Liver (tissue), 3 donors: ENCODE data around the gene ADGRF5.

ENCODE experiments used
- CTCF ChIP-seq: fragments of 150-350 bp; IDR thresholded peaks from 2 replicates; pipeline ENCODE4 v1.5.1; 2017; ENCODE audit warnings: improper control_type of control experiment, low read depth, low read length; ENCODE audit not compliant: missing input control
- EGR1 ChIP-seq, 2 donors: IDR thresholded peaks; 2 replicates each; pipeline ENCODE4 v1.6.1; 2016 to 2018; ENCODE audit warnings: antibody characterized with exemption in 2 of 2, low read depth in 2 of 2
- FOXA1 ChIP-seq: IDR thresholded peaks from 2 replicates; pipeline ENCODE4 v1.6.1; 2016; ENCODE audit warnings: antibody characterized with exemption
- GABPA ChIP-seq, 2 donors: IDR thresholded peaks in 1 of 2; conservative IDR thresholded peaks in 1 of 2; 2 replicates each; pipeline ENCODE4 v1.6.1; 2016; ENCODE audit warnings: antibody characterized with exemption in 2 of 2, mild to moderate bottlenecking in 1 of 2, moderate library complexity in 1 of 2
- JUND ChIP-seq, 2 donors: IDR thresholded peaks; 2 replicates each; pipeline ENCODE4 v1.6.1; 2016; ENCODE audit warnings: antibody characterized with exemption in 2 of 2
- MAX ChIP-seq: IDR thresholded peaks from 2 replicates; pipeline ENCODE4 v1.6.1; 2016; ENCODE audit warnings: antibody characterized with exemption
- RAD21 ChIP-seq, 2 donors: IDR thresholded peaks; 2 replicates each; pipeline ENCODE4 v1.6.1; 2016; ENCODE audit warnings: antibody characterized with exemption in 2 of 2, mild to moderate bottlenecking in 2 of 2
- SP1 ChIP-seq: IDR thresholded peaks from 2 replicates; pipeline ENCODE4 v1.6.1; 2018; ENCODE audit warnings: antibody characterized with exemption, mild to moderate bottlenecking
- TAF1 ChIP-seq: conservative IDR thresholded peaks from 2 replicates; pipeline ENCODE4 v1.6.1; 2016; ENCODE audit warnings: antibody characterized with exemption, mild to moderate bottlenecking
- ZBTB33 ChIP-seq: IDR thresholded peaks from 2 replicates; pipeline ENCODE4 v1.6.1; 2016; ENCODE audit warnings: antibody characterized with exemption
- donor health status: healthy.
- donor health status: healthy.

DNA sequence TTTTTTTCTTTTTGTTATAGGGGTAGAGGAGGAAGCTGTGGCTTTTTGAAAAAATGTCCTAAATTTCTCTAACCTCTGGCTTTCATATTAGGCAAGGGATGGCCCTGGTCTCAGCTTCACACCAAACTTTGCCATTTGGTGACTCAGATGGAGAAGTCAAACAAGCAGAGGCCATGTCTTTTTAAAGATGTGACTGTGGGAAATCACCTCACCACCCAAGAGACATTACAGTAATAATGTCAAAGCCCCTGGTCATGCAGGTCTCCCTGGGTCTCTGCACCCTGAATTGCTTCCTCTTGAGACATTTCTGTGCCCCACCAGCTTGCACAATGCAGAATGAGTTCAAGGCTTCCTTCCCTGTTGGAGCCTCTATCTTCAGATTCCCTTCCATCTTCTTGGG, 39.5 kb upstream of the ADGRF5 start:
- no peak for TF ChIP-seq GABPA (IDR thresholded peaks at IDR 0.05 in 1 of 2, conservative IDR thresholded peaks at IDR 0.05 in 1 of 2)
- TF ChIP-seq CTCF: no peak
- no peak for TF ChIP-seq ZBTB33
- TF ChIP-seq SP1: no peak
- no peak for TF ChIP-seq TAF1
- TF ChIP-seq MAX: no peak
- TF ChIP-seq RAD21 (IDR thresholded peaks at IDR 0.05): no peak
- no peak for TF ChIP-seq FOXA1
- no peak for TF ChIP-seq JUND (IDR thresholded peaks at IDR 0.05)
- TF ChIP-seq EGR1 (IDR thresholded peaks at IDR 0.05; ENCODE audit: low read depth in 2 of 2): no peak
